Fibroblast of pulmonary artery (primary cell): ENCODE results near the gene SPINDOC.

Experiments
- DNase-seq: peaks from one replicate; pipeline ENCODE4 v3.0.0-alpha.2; 2010; ENCODE audit warnings: low read depth
- H3K4me3 ChIP-seq: replicated peaks from 2 replicates; pipeline ENCODE4 v1.5.1; 2011; ENCODE audit warnings: low read depth, mild to moderate bottlenecking, control low read depth, low read length, moderate library complexity
- CTCF ChIP-seq: IDR thresholded peaks from 2 replicates; pipeline ENCODE4 v1.5.1; 2011; ENCODE audit warnings: mild to moderate bottlenecking, control low read depth, low read length, inconsistent platforms; ENCODE audit errors: missing control alignments

SPINDOC gene

GRCh38 chr11:63847363-63847762 lies 34.1 kb downstream of the SPINDOC start:
- H3K4me3 ChIP-seq, result no peak overlapping the region
- DNase-seq, result no peak
- no peak for TF ChIP-seq CTCF

GRCh38 chr11:63849691-63850090 lies 36.4 kb downstream of the SPINDOC start:
- no peak for DNase-seq
- H3K4me3 ChIP-seq, result no peak overlapping the region
- TF ChIP-seq CTCF, result no peak

GRCh38 chr11:63850920-63851319 lies 37.7 kb downstream of the SPINDOC start:
- no peak for DNase-seq
- no peak overlapping the region for H3K4me3 ChIP-seq
- TF ChIP-seq CTCF, result no peak

GRCh38 chr11:63851364-63851763 lies 38.1 kb downstream of the SPINDOC start:
- no peak overlapping the region for H3K4me3 ChIP-seq
- DNase-seq, result no peak
- no peak for TF ChIP-seq CTCF

GRCh38 chr11:63853476-63853875 lies 40.2 kb downstream of the SPINDOC start:
- TF ChIP-seq CTCF, result no peak
- no peak for DNase-seq
- no peak overlapping the region for H3K4me3 ChIP-seq

- no peak for DNase-seq
- no peak overlapping the region for H3K4me3 ChIP-seq
- no peak for TF ChIP-seq CTCF
These were observed 41.4 kb downstream of the SPINDOC start for GRCh38 chr11:63854696-63855095.

GRCh38 chr11:63855975-63856374 lies 42.7 kb downstream of the SPINDOC start:
- no peak for DNase-seq
- TF ChIP-seq CTCF, result no peak
- H3K4me3 ChIP-seq, result no peak overlapping the region
